Skin of body (tissue), 2 donors: ENCODE measurements around the gene ALKAL2. TPM values are rescaled to one million over a fixed set of nuclear protein-coding genes. Genes with fewer than 3 reads are reported as not detected.
"Not testable (repeated sequence)": the region's sequence is repeated elsewhere in the genome, so short reads cannot be mapped to it uniquely, and the experiment has no call there.

ENCODE experiments used
- DNase-seq: peaks from one replicate; lab custom pipeline; 2025; lab: John Stamatoyannopoulos, UW
- total RNA-seq: library from RNA; depleted of rRNA; stranded (reverse); fragments of >200 nt; gene quantifications from one replicate; pipeline ENCODE4 v1.2.3, GENCODE V29; 2014

ALKAL2 gene, protein sequence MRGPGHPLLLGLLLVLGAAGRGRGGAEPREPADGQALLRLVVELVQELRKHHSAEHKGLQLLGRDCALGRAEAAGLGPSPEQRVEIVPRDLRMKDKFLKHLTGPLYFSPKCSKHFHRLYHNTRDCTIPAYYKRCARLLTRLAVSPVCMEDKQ
- 1.4 TPM for total RNA-seq

DNA sequence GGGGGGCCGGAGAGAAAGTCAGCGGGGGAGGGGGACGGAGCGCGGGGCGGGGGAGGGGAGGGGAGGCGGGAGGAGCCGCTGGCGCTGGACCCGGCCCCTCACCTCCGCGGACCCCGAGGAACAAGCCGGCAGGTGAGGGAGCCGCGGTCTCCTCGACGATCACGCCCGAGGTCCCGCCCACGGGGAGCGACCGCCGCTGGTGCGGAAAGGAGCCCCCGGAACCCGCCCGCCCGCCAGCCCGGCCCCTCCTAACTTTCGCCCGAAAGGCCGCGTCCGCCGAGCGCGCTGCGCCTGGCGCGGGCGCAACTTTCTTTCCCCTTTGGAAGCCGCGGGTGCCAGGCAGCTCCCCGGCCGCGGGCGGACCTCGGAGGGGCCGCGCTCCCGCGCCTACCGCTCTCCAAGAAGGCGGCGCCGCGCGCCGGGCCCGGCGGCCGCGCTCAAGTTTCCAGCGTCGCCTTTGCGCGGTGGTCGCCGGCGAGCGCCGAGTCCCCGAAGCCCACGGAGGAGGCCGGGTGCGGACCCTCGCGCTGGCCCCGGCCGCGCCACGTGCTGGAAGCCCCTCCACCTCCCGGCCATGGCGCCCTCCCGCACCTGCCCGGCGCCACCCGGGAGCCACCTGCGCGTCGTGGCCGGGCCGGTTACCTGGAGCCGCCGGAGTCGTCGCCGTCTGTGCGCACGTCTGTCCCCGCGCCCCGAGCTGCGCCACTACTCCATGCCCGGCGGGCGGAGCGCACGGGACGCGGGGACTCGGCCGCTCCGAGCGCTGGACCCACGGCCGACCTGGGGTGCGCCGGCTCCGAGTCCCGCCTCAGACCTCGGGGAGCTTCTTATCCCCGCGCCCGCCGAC is at the start of gene ALKAL2:
Gene ALKAL2 (minus strand): TSS at position 181 of the 847 bp plus-strand sequence. CDS start 256 bp downstream, outside the sequence.
- DNase-seq = no peak

DNA sequence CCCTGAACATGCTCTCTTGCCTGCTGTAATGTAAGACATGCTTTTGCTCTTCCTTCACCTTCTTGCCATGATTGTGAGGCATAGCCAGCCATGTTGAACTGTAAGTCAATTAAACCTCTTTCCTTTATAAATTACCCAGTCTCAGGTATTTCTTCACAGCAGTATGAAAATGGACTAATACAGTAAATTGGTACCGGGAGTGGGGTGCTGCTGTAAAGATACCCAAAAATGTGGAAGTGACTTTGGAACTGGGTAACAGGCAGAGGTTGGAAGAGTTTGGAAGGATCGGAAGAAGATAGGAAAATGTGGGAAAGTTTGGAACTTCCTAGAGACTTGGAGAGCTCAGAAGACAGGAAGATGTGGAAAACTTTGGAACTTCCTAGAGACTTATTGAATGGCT is 49.1 kb upstream of the ALKAL2 start:
- not testable (repeated sequence) for DNase-seq

DNA sequence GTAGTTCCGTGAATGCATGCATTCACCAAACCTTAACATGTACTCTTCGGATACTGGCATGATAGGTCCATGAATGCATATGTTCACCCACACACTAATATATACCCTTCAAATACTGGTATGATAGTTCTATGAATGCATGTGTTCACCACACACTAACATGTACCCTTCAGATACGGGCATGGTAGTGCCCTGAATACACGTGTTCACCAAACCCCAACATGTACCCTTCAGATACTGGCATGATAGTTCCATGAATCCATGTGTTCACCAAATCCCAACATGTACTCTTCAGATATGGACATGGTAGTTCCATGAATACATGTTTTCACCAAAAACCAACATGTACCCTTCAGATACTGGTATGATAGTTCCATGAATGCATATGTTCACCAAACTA is 48.5 kb upstream of the ALKAL2 start:
- DNase-seq = no peak

DNA sequence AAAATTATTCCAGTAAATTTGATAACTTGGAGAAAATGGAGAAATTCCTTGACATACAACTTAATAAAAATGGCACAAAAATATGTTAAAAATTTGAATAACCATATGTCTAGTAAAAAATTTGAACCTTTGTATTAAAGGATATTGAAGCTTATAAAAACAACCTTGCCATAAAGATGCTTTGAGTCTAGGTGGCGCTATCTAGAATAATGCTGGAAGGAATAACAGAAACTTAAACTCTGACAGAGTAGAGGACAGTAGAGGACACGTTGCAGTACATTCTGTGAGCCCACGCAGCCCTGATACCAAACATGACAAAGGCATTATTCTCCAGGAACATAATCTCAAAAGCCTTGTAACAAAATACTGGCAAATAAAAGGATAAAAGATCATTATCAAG is 44.7 kb upstream of the ALKAL2 start:
- DNase-seq = no peak

DNA sequence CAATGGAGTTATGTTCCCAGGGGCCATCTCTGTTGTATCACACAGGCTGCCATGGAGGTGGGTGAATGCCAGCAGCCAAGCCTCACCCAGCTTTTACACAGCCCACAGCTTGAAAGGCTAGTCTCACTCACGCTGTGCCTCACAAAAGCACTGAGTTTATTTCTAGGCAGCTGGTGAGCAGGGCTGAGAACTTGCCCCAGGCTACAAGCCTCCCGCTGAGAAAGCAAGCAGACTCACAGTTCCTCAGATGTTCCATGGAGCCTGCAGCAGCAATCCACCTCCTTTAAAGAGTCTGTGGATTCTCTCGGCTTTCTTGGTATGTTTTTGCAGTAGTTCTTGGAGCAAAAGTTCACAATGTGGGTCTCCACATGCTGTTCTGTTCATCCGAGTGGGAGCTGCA is 40.9 kb upstream of the ALKAL2 start:
- no peak for DNase-seq

DNA sequence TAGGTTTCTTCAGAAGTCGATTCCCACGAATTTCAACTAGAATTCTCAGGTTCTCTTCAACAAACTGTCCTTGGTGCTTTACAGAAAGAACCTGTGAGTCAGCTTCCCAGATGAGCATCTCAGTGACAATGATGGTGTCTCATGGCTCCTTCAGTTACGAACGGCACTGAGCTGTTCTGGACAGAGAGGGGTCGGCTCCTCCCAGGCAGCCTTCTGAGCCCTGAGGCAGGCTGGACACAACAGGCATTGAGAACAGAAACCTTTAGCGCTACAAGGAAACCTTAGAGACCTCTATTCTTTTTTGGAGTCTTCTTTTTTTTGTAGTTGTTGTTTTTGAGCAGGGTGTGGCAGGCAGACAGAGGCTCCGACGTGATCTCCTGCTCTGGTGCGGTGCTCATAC is 35.1 kb upstream of the ALKAL2 start:
- DNase-seq = no peak

DNA sequence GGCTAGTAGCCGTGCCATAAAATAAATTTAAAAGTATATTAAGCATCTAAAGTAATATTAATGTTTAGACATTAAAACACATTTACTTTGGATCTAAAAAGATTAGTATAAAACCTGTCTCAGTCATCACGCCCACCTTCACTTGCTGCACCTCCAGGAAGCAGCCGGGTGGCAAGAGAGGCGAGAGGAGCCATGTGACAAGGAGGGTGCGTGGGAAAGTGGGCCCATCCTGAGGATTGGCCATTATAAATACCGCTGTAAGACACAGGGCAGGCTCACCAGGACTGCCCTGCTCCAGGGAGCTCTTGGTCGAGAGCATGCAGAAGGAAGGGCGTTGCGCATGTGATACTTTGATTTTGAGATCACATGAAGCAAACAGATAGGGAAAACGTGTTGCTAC is 34.4 kb upstream of the ALKAL2 start:
- no peak for DNase-seq

DNA sequence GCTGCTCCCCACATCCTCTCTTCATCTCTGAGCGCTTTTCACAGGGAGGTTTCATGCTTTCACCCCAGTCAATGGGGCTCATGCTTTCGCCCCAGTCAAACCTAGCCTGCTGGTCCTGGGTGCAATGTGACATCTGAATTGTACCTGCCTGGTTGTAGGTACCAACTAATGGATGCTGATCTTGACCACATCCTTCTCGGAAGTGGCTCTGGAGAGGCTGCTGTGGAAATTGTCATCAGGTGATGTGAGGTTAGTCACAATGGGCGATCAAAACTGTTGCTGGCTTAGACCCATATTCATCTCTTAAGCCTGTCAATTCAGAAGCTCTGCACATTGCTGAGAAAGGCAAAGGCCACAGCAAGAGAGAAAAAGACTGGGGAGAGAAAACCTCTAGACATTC is 32.7 kb upstream of the ALKAL2 start:
- DNase-seq = no peak

DNA sequence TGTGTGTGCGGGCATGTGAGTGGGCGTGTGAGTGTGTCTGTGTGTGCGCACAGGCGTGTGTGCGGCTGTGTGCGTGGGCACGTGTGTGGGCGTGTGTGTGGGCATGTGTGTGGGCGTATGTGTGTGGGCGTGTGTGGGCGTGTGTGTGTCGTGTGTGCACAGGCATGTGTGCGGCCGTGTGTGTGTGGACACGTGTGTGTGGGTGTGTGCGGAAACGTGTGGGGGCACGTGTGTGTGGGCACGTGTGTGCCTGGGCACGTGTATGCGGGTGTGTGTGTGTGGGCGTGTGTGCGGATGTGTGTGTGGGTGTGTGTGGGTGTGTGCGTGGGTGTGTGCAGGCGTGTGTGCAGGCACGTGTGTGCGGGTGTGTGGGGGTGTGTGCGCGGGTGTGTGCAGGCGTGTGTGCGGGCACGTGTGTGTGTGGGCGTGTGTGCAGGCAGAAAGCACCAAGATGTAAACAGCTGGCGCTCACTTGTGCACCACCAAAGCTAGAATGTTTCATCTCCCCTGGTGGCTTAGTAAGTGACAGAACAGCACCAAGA is 31.2 kb upstream of the ALKAL2 start:
- DNase-seq = no peak

DNA sequence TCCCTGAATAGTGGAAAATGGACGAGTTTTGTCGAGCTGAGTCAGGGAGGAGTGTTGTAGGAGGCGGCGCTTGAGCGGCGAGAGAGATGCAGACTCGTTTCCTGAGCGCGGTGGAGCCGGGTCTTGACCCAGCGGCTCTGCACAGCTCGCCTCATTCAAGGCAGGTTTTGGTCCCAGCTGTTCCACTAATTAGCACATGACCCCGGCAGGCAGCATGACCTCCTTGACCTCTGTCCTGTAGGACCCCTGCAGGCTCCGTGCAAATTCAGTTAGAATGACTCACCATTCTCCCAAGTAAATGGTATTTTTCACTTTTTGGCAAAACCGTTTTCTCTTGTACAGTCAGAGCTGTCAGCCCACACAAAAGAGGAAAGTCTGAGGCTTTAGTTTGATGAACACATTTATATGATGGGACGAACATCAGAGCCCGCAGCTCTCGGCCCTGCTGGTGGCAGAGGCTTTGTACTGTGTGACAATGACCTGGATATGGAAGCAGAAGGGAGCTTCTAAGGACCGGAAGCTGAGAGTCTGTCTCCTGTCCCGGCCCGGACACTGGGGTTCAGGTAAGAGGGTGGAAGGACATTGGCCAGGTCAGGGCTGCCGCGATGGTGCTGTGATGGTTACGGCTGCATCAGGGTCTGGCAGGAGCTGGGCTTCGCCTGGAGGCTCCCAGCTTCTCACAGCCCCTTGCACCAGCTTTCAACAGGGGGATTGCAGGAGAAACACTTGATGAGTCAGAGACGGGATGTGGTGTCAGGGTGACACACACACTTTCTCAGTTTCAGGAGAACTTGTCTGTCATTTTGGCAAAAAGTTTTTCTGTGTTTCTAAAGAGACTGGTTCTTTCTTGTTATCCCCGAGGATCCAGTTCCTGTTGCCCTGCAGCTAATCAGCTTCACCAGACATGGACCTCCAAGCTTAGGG is 29.9 kb upstream of the ALKAL2 start:
- DNase-seq = no peak

DNA sequence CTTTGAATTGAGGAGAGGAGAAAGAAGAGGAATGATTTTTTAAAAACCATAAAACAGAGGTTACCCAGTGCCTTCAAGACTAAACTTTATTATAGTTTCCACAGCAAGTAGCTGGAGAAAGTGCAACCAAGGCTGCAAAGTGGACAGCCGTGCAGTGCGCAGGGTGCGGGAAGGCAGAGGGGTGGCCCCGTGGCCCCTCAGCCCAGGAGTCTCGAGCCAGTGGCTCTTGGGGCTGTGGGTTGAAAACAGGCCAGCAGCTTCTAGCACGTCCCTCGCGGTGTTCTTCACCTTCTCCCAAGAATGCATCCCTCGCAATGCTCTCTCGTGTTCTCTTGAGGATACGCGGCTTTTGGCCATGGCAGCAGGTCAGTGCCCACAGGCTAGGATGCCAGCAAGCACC is 28.5 kb upstream of the ALKAL2 start:
- DNase-seq = no peak

DNA sequence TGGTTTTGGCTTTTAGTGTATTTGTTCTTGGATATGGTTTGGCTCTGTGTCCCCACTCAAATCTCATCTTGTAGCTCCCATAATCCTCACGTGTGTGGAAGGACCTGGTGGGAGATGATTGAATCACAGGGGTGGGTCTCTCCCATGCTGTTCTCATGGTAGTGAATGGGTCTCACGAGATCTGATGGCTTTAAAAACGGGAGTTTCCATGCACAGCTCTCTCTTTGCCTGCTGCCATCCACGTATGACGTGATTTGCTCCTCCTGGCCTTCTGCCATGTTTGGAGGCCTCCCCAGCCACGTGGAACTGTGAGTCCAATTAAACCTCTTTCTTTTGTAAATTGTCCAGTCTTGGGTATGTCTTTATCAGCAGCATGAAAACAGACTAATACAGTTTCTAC is 28.0 kb upstream of the ALKAL2 start:
- DNase-seq = not testable (repeated sequence)

DNA sequence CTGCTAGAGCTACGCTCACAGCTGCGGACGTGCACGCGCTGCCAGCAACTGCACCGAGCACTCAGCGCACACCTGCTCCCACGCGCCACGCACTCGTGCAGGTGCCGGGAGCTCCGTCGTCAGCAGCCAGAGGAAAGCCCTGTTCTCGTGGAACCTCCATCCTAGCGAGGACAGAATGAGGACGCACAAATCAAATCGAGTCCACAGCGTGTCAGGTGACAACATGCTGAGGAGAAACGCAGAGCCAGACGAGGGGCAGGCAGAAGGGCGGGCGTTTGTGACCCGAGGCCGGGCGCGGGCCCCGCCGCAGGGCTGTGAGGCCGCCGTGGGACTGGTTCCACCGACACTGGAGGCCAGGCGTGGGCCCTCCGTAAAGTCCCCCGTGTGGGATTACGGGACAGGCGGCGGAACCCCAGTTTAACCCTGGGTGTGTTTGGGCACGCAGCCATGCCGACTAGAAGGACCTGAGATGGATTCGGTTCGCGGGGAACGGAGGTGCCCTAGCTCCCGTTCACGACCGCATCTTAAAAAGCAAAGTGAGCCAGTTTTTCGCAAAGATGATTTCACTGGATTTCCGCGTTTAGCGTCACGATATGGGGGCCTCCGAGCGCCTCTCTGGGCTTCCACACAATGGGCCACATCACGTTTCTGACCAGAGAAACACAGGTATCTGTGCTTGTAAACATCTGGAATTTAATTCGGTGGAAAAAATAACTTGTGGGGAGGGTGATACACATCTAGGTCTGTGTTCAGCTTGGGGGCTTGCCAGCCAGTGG is 26.9 kb upstream of the ALKAL2 start:
- no peak for DNase-seq

DNA sequence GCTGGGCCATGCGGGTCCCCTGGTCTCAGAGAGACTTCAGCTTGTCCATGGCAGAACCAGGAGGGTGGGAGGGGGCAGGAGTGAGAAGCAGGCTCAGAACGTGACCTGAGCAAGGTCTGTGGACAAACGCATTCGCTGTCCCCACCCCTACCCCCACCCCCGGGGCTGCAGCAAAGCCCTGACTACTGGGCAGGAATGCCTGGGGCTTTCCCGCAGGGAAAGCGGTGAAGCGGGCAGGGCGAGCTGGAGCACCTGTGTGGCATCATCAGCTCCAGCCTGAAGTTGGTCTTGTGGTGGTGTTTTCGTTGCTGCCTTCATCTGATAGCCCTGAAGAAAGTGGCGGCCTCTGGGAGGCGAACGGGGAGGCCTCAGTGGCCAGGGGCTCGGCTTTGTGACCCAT is 26.1 kb upstream of the ALKAL2 start:
- DNase-seq = no peak

DNA sequence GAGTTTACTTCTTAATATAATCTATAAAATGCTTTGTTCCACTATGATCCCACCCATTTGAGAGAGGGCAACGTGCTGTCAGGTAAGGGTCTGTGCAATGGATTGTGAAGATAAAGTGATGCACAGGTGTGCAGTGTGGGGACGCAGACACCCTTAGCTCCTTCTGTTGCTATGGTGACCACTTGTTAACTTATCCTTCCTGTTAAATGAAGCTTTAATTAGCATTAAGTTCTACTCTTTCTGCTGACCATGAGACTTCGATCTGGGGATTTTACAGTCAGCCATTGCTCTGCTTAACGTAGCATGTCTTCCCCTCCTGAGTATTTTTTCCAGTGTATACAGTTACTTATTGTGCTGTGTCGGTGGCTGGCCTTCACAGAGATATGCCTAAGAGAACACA is 23.1 kb upstream of the ALKAL2 start:
- DNase-seq = no peak

DNA sequence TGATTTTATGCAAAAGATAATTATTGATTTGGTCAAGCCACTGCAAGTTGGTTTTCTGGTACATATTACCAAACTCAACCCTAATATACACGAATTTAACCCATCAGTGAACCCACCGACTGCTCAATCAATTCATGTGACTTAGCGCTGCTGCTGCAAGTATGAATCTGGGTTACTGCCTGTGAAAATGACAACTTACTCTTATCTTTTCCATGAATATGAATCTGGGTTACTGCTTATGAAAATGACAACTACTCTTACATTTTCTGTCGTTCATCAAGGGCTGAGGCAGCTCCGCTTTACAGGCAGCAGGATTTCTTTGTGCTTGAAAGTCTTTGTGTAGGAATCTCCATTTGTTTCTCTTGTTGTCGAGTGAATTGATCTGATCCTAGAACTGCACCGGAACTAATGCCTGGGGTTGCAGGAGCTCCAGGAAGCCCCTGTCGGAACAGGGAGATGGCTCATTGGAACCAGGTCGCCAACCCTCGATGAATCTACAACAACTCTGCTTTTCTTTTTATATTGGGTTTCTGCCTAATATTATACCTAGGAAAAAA is 22.1 kb upstream of the ALKAL2 start:
- DNase-seq = no peak

DNA sequence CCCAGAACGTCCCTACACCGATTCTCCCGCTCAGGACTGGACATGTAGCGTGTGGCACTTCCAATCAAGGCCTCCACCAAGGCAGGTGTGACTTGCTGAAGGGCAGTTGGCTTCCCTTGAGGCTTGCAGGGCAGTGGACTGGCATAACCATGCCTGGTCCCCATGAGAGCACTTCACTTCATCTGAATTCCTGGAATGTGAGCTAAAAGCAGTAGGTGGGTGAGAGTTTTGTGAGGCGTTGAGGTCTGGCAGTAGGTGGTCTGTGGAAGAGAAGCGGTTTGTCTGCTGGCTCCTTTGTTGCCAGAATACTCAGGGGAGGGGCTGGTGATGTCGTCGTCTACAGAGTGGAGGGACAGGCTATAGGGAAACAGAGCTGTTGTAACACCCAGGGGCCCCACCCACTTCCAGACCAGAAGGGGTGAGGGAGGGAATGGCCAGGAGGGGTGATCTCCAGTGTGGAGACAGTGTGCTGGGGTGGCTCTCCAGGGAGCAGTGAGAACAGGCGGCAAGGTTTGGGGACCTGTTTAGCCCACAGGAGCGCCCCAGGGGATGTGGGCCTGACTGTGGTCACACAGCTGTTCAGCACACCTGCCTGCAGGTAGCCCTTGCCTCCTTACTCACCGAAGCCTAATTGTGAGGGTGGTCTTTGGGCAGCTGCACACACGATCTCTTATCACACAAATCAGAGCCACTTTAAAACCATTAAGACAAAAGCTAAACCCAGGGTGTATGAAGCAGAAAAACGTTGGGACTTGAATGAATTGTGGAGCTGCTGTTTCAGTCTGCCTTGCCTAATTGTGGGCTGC is 21.5 kb upstream of the ALKAL2 start:
- DNase-seq = no peak

DNA sequence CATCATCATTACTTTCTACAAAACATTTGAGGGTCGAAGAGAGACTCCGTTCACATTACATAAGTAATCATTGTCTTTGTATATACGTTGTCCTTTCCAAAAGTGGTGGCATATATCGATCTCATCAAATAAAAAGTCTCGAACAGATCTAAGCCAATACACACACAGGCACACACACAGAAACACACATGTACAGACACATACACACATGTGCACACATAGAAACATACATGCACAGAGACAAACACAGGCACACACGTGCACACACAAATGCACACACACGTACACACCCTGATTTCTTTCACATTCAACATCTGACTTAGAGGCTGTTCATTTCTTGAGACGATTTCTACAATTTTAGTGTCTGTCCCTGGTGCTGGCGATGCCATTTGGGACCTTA is 17.5 kb upstream of the ALKAL2 start:
- no peak for DNase-seq

DNA sequence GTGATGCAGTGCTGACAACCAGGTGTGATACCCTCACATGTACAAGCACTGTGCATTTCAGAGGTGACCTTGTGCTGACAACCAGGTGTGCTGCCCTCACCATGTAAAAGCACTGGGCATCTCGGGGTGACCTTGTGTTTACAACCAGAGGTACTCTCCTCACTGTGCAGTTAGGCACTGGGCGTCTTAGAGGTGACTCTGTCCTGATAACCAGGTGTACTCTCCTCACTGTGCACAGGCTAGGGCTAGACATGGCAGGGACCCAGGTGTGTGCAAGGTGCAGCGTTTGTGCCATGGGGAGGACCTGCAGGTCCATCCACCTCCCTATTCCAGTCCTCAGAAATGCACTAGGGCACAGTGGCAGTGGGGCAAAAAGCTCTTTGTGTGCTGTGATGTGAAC is 8.5 kb upstream of the ALKAL2 start:
- no peak for DNase-seq

DNA sequence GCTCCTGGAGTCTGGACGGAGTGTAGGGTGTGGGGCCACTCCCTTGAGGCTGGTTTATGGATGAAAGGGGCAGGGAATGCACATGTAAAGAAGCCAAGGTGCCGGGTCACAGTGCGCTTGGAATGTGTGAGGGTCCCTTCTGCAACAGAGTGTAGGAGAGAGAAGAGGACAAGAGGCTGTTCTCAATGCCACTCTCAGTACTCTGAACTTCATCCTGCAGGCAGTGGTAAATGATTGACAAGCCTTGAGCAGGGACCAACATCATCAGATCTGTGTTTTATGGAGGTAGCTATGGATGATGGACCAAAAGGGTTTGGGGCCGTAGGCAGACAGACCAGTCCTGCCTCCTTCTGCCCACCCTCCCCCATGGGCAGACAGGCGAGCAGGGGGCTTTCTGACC is 7.2 kb upstream of the ALKAL2 start:
- DNase-seq = no peak
